ENCODE measurements around the gene TIMM13. TPM values are rescaled to one million over a fixed set of nuclear protein-coding genes. Genes with fewer than 3 reads are reported as not detected.
A peak's percentile ranks its signal among the peaks of the same experiment; 100 is the strongest.

Gene TIMM13
- total and polyA plus RNA-seq, 12 donors = 54.2 to 116 (median 68.6) TPM

GRCh38 chr19:2449019-2449418, 21.6 kb upstream of the TIMM13 start:
- Histone ChIP-seq H3K4me3 (no peak overlapping the region), H3K9me3 (no peaks in the 10 kb centered on the region), H3K27me3 (no peaks in the 10 kb centered on the region), H3K27ac (no peak overlapping the region), H3K36me3 (peaks cover 0 to 11% (median 0%) of the 10 kb centered on the region in 9 donors), H3K4me1 (no peaks in the 10 kb centered on the region)
- 97 to 100% methylated on average over 11 of the region's 11 CpGs for WGBS, 2 donors
- TF ChIP-seq CTCF (IDR thresholded peaks at IDR 0.05) = no peak
- intact Hi-C loops (cut with DNase I) = no loop called here
- no peak for DNase-seq
- no peak for ATAC-seq

- H3K9me3 ChIP-seq = no peaks in the 10 kb centered on the region
- peaks cover 0 to 37% (median 0%) of the 10 kb centered on the region in 9 donors for H3K36me3 ChIP-seq
- H3K4me3 ChIP-seq = no peak overlapping the region
- no peak for ATAC-seq
- intact Hi-C loops (cut with DNase I) = no loop called here
- WGBS, 2 donors = 62 to 76% methylated on average over 19 of the region's 19 CpGs
- no peak for TF ChIP-seq CTCF (IDR thresholded peaks at IDR 0.05)
- H3K27me3 ChIP-seq = no peaks in the 10 kb centered on the region
- no peaks in the 10 kb centered on the region for H3K4me1 ChIP-seq
- no peak for DNase-seq
- H3K27ac ChIP-seq = no peak overlapping the region
Measured at GRCh38 chr19:2446381-2446780, 19.0 kb upstream of the TIMM13 start.

GRCh38 chr19:2444251-2445002, 17.0 kb upstream of the TIMM13 start:
- H3K4me1 ChIP-seq = no peaks in the 10 kb centered on the region
- ATAC-seq (peak in 1 of 8 donors; percentile 11), DNase-seq (no peak)
- WGBS, 2 donors = 93 to 96% methylated on average over 34 of the region's 34 CpGs
- H3K27me3 ChIP-seq = no peaks in the 10 kb centered on the region
- no peak for TF ChIP-seq CTCF (IDR thresholded peaks at IDR 0.05)
- H3K36me3 ChIP-seq = peaks cover 0 to 43% (median 0%) of the 10 kb centered on the region in 9 donors
- intact Hi-C loops (cut with DNase I) = no loop called here
- H3K4me3 ChIP-seq = no peak overlapping the region
- no peak overlapping the region for H3K27ac ChIP-seq
- no peaks in the 10 kb centered on the region for H3K9me3 ChIP-seq

GRCh38 chr19:2443785-2444182, 16.4 kb upstream of the TIMM13 start:
- no peak for TF ChIP-seq CTCF (IDR thresholded peaks at IDR 0.05)
- Histone ChIP-seq H3K27ac (no peak overlapping the region), H3K4me3 (no peak overlapping the region), H3K9me3 (no peaks in the 10 kb centered on the region), H3K36me3 (peaks cover 0 to 43% (median 0%) of the 10 kb centered on the region in 9 donors), H3K4me1 (no peaks in the 10 kb centered on the region), H3K27me3 (no peaks in the 10 kb centered on the region)
- no peak for ATAC-seq
- intact Hi-C loops (cut with DNase I) = no loop called here
- DNase-seq = no peak
- 91% methylated on average over 17 of the region's 17 CpGs for WGBS, 2 donors

Data from heart right ventricle (tissue), 16 donors.